KMS-11 (cell line): ENCODE results near the gene PKN1.
"Not testable (repeated sequence)": the region's sequence is repeated elsewhere in the genome, so short reads cannot be mapped to it uniquely, and the experiment has no call there.

Experiments
- H2AFZ ChIP-seq: fragments of 200-600 bp; sonication (generic); 2 replicates; pipeline ENCODE4 v1.6.1; 2016; ENCODE audit warnings: antibody characterized with exemption, mixed run types, low read depth
- H3K27ac ChIP-seq: fragments of 200-600 bp; sonication (generic); 2 replicates; pipeline ENCODE4 v1.6.1; 2016; ENCODE audit warnings: mild to moderate bottlenecking, mixed run types
- H3K27me3 ChIP-seq: fragments of 200-600 bp; sonication (generic); 2 replicates; pipeline ENCODE4 v1.6.1; 2017; ENCODE audit warnings: mild to moderate bottlenecking, low read depth, mixed run types, moderate library complexity; ENCODE audit not compliant: insufficient read depth
- H3K36me3 ChIP-seq: fragments of 200-600 bp; sonication (generic); 2 replicates; pipeline ENCODE4 v1.6.1; 2017; ENCODE audit warnings: mild to moderate bottlenecking, mixed run types; ENCODE audit not compliant: insufficient read depth
- H3K4me1 ChIP-seq: fragments of 200-600 bp; sonication (generic); 2 replicates; pipeline ENCODE4 v1.6.1; 2016; ENCODE audit warnings: mild to moderate bottlenecking, low read depth, mixed run types; ENCODE audit not compliant: poor library complexity, severe bottlenecking
- H3K4me2 ChIP-seq: fragments of 200-600 bp; sonication (generic); 2 replicates; pipeline ENCODE4 v1.7.0; 2016; ENCODE audit warnings: mild to moderate bottlenecking, mixed run types
- H3K4me3 ChIP-seq: fragments of 200-600 bp; sonication (generic); IDR thresholded peaks from 2 replicates; pipeline ENCODE4 v1.6.1; 2017; ENCODE audit warnings: low read depth, low read length, mixed read lengths; ENCODE audit not compliant: insufficient read depth
- H3K79me2 ChIP-seq: fragments of 200-600 bp; sonication (generic); 2 replicates; pipeline ENCODE4 v1.6.1; 2016; ENCODE audit warnings: low read depth, mixed run types; ENCODE audit not compliant: insufficient read depth
- H3K9ac ChIP-seq: fragments of 200-600 bp; sonication (generic); 2 replicates; pipeline ENCODE4 v1.6.1; 2016; ENCODE audit warnings: mild to moderate bottlenecking, mixed run types
- H4K20me1 ChIP-seq: fragments of 200-600 bp; sonication (generic); 2 replicates; pipeline ENCODE4 v1.6.1; 2016; ENCODE audit warnings: mild to moderate bottlenecking, mixed run types; ENCODE audit not compliant: insufficient read depth
- TF ChIP-seq, protein P1 (sequence below): fragments of 200-600 bp; sonication (generic); conservative IDR thresholded peaks from 2 replicates; pipeline ENCODE4 v1.6.1; 2017; ENCODE audit warnings: low read depth, mild to moderate bottlenecking, antibody characterized with exemption, low read length, moderate library complexity, mixed read lengths

The PKN1 gene

GRCh38 chr19:14395710-14396336 lies 37.3 kb upstream of the PKN1 start:
- no peaks in the 10 kb centered on the region for H3K4me1 ChIP-seq
- no peaks in the 10 kb centered on the region for H3K79me2 ChIP-seq
- H3K36me3 ChIP-seq = no peaks in the 10 kb centered on the region
- no peak overlapping the region for H3K4me3 ChIP-seq
- H3K9ac ChIP-seq = no peak overlapping the region
- H4K20me1 ChIP-seq = no peaks in the 10 kb centered on the region
- no peak overlapping the region for H2AFZ ChIP-seq
- H3K27me3 ChIP-seq = no peaks in the 10 kb centered on the region
- no peak overlapping the region for H3K27ac ChIP-seq
- TF ChIP-seq, protein P1, sequence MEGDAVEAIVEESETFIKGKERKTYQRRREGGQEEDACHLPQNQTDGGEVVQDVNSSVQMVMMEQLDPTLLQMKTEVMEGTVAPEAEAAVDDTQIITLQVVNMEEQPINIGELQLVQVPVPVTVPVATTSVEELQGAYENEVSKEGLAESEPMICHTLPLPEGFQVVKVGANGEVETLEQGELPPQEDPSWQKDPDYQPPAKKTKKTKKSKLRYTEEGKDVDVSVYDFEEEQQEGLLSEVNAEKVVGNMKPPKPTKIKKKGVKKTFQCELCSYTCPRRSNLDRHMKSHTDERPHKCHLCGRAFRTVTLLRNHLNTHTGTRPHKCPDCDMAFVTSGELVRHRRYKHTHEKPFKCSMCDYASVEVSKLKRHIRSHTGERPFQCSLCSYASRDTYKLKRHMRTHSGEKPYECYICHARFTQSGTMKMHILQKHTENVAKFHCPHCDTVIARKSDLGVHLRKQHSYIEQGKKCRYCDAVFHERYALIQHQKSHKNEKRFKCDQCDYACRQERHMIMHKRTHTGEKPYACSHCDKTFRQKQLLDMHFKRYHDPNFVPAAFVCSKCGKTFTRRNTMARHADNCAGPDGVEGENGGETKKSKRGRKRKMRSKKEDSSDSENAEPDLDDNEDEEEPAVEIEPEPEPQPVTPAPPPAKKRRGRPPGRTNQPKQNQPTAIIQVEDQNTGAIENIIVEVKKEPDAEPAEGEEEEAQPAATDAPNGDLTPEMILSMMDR = no peak
- H3K4me2 ChIP-seq = no peak overlapping the region

GRCh38 chr19:14396730-14397129 lies 36.4 kb upstream of the PKN1 start:
- not testable (repeated sequence) for H3K27me3 ChIP-seq, H3K36me3 ChIP-seq, H3K4me1 ChIP-seq, H3K4me2 ChIP-seq, H2AFZ ChIP-seq, H3K4me3 ChIP-seq, H3K27ac ChIP-seq, H4K20me1 ChIP-seq, H3K79me2 ChIP-seq, H3K9ac ChIP-seq

DNA sequence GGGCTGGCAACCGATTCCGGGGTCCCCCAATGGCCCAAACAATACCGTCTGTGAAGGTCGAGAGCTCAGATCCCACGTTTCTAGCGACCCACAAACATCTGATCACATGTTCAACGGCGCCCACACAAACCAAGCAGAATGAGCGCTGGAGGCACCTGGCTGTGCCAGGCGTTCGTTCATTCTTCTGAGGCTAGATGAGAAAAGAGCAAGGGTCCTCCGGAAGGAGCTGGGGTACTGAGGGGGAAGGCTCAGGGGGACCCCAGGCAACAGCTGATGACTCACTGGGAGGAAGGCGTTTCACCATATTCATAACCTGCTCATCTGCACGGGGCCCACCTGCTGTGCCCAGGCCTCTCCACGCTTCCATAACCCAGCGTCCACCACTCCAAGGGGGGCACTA lies 35.9 kb upstream of the PKN1 start:
- not testable (repeated sequence) for H3K9ac ChIP-seq, H2AFZ ChIP-seq, H3K4me1 ChIP-seq, H3K27ac ChIP-seq, H3K27me3 ChIP-seq, H3K36me3 ChIP-seq, H3K4me3 ChIP-seq, H3K4me2 ChIP-seq, H4K20me1 ChIP-seq, H3K79me2 ChIP-seq

DNA sequence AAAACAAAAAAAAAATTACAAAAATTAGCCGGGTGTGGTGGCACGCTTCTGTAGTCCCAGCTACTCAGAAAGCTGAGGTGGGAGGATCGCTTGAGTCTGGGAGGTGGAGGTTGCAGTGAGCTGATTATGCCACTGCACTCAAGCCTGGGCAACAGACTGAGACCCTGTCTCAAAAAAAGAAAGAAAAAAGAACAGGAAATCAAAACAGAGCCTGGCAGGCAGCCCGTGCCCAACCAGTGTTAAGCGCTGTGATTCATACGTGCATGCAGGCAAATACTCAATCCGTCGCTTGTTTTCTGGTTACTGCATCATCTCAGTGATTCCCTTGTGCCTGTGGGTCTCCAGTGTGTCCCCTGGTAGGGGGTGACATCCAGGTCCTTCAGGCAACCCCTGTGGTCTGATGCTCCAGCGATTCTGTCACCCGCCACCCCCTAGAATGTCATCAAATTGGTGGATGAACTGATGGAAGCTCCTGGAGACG lies 32.1 kb upstream of the PKN1 start:
- Histone ChIP-seq H3K27me3 (no peaks in the 10 kb centered on the region), H4K20me1 (no peaks in the 10 kb centered on the region), H3K79me2 (no peaks in the 10 kb centered on the region), H3K4me3 (no peak overlapping the region), H3K9ac (no peak overlapping the region), H3K36me3 (no peaks in the 10 kb centered on the region), H3K27ac (no peak overlapping the region), H2AFZ (no peak overlapping the region), H3K4me1 (no peaks in the 10 kb centered on the region), H3K4me2 (no peak overlapping the region)
- TF ChIP-seq, protein P1 = no peak

- TF ChIP-seq, protein P1 = no peak
- no peaks in the 10 kb centered on the region for H3K79me2 ChIP-seq
- H3K4me2 ChIP-seq = no peak overlapping the region
- no peaks in the 10 kb centered on the region for H3K36me3 ChIP-seq
- no peaks in the 10 kb centered on the region for H3K4me1 ChIP-seq
- no peaks in the 10 kb centered on the region for H3K27me3 ChIP-seq
- no peak overlapping the region for H3K9ac ChIP-seq
- H2AFZ ChIP-seq = no peak overlapping the region
- no peak overlapping the region for H3K27ac ChIP-seq
- H4K20me1 ChIP-seq = no peaks in the 10 kb centered on the region
- H3K4me3 ChIP-seq = no peak overlapping the region
Measured at GRCh38 chr19:14401468-14402195, 31.5 kb upstream of the PKN1 start.
